ENCODE results near the gene MYBPC3. TPM values are rescaled to one million over a fixed set of nuclear protein-coding genes. Genes with fewer than 3 reads are reported as not detected.

Gene MYBPC3
- total RNA-seq, 2 donors from 2014 or later: 0.42 TPM; not detected in 1

- DNase-seq: no peak
- no peak overlapping the region for H3K27ac ChIP-seq
- intact Hi-C loops (cut with DNase I): no loop called here
Observed at GRCh38 chr11:47396049-47396320, 43.5 kb upstream of the MYBPC3 start.

GRCh38 chr11:47395223-47396048, 42.9 kb upstream of the MYBPC3 start:
- Histone ChIP-seq H3K36me3 (no peaks in the 10 kb centered on the region), H3K9me3 (no peaks in the 10 kb centered on the region), H3K4me1 (no peaks in the 10 kb centered on the region), H3K4me3 (peak overlapping the region; percentile 6), H3K9ac (ENCODE audit: low read depth in 2 of 2, low read length in 2 of 2) (peak overlapping the region; percentile 21 to 78), H3K27me3 (no peaks in the 10 kb centered on the region), H3K27ac (peak overlapping the region; percentile 82)
- TF ChIP-seq CTCF (IDR thresholded peaks at IDR 0.05): no peak
- intact Hi-C loops (cut with DNase I): no loop called here
- DNase-seq: no peak

More at GRCh38 chr11:47396049-47396320, 43.5 kb upstream of the MYBPC3 start:
- H3K4me3 ChIP-seq: no peak overlapping the region
- H3K27me3 ChIP-seq: no peaks in the 10 kb centered on the region
- H3K36me3 ChIP-seq: no peaks in the 10 kb centered on the region
- no peak for TF ChIP-seq CTCF (IDR thresholded peaks at IDR 0.05)
- peaks cover 5% of the 10 kb centered on the region for H3K4me1 ChIP-seq
- peak overlapping the region in 1 of 2 donors; percentile 78 for H3K9ac ChIP-seq (ENCODE audit: low read depth in 2 of 2, low read length in 2 of 2)
- no peaks in the 10 kb centered on the region for H3K9me3 ChIP-seq

GRCh38 chr11:47394322-47395222, 42.1 kb upstream of the MYBPC3 start:
- no peak for DNase-seq
- intact Hi-C loops (cut with DNase I): no loop called here
- no peaks in the 10 kb centered on the region for H3K36me3 ChIP-seq
- no peak for TF ChIP-seq CTCF (IDR thresholded peaks at IDR 0.05)
- H3K27ac ChIP-seq: peak overlapping the region; percentile 82
- no peaks in the 10 kb centered on the region for H3K4me1 ChIP-seq
- no peaks in the 10 kb centered on the region for H3K9me3 ChIP-seq
- peak overlapping the region; percentile 21 to 78 for H3K9ac ChIP-seq (ENCODE audit: low read depth in 2 of 2, low read length in 2 of 2)
- H3K27me3 ChIP-seq: no peaks in the 10 kb centered on the region
- H3K4me3 ChIP-seq: peak overlapping the region; percentile 6

GRCh38 chr11:47394050-47394321, 41.5 kb upstream of the MYBPC3 start:
- Histone ChIP-seq H3K9ac (ENCODE audit: low read depth in 2 of 2, low read length in 2 of 2) (peak overlapping the region in 1 of 2 donors; percentile 45), H3K36me3 (no peaks in the 10 kb centered on the region), H3K27ac (peak overlapping the region; percentile 82), H3K9me3 (no peaks in the 10 kb centered on the region), H3K4me1 (no peaks in the 10 kb centered on the region), H3K4me3 (no peak overlapping the region), H3K27me3 (no peaks in the 10 kb centered on the region)
- TF ChIP-seq CTCF (IDR thresholded peaks at IDR 0.05): no peak
- intact Hi-C loops (cut with DNase I): no loop called here
- DNase-seq: no peak

GRCh38 chr11:47393163-47394049, 40.9 kb upstream of the MYBPC3 start:
- H3K9me3 ChIP-seq: no peaks in the 10 kb centered on the region
- H3K4me3 ChIP-seq: no peak overlapping the region
- peak overlapping the region in 1 of 2 donors; percentile 45 for H3K9ac ChIP-seq (ENCODE audit: low read depth in 2 of 2, low read length in 2 of 2)
- no peaks in the 10 kb centered on the region for H3K4me1 ChIP-seq
- TF ChIP-seq CTCF (IDR thresholded peaks at IDR 0.05): no peak
- no peaks in the 10 kb centered on the region for H3K36me3 ChIP-seq
- no peak for DNase-seq
- intact Hi-C loops (cut with DNase I): no loop called here
- H3K27ac ChIP-seq: peak overlapping the region; percentile 82
- no peaks in the 10 kb centered on the region for H3K27me3 ChIP-seq
